Lung (tissue), 12 donors: Measurements from ENCODE around the gene TJP2. TPM values are rescaled to one million over a fixed set of nuclear protein-coding genes. Genes with fewer than 3 reads are reported as not detected.

Source experiments
- ATAC-seq: fragments of 200-7000 bp; cut with Tn5 transposase; one replicate; pipeline ENCODE4 v1.9.1; 2020; ENCODE audit warnings: moderate number of reproducible peaks; ENCODE audit not compliant: insufficient read depth, low FRiP score
- DNase-seq, 3 donors: peaks; one replicate each; pipeline ENCODE4 v3.0.0-alpha.2; 2013 to 2017
- H3K27ac ChIP-seq, 2 donors: one replicate each; pipeline ENCODE4 v1.5.1; 2013; ENCODE audit warnings: mild to moderate bottlenecking in 2 of 2, moderate library complexity in 2 of 2, control low read depth in 1 of 2, inconsistent platforms in 1 of 2, low read depth in 1 of 2, low read length in 1 of 2
- H3K27me3 ChIP-seq, 3 donors: one replicate each; pipeline ENCODE4 v1.5.1; 2013; ENCODE audit warnings: low read length in 2 of 3; ENCODE audit not compliant: control insufficient read depth in 3 of 3, insufficient read depth in 3 of 3
- H3K36me3 ChIP-seq, 4 donors: one replicate each; pipeline ENCODE4 v1.5.1; 2013; ENCODE audit warnings: low read length in 4 of 4, mild to moderate bottlenecking in 1 of 4, moderate library complexity in 1 of 4; ENCODE audit not compliant: control insufficient read depth in 4 of 4, insufficient read depth in 4 of 4
- H3K4me1 ChIP-seq, 5 donors: one replicate each; pipeline ENCODE4 v1.5.1; 2013; ENCODE audit warnings: low read length in 5 of 5, mild to moderate bottlenecking in 2 of 5, moderate library complexity in 1 of 5; ENCODE audit not compliant: control insufficient read depth in 5 of 5, insufficient read depth in 5 of 5
- H3K4me3 ChIP-seq: one replicate; pipeline ENCODE4 v1.5.1; 2013; ENCODE audit warnings: mild to moderate bottlenecking, control low read depth, moderate library complexity
- H3K9ac ChIP-seq, 2 donors: one replicate each; pipeline ENCODE4 v1.5.1; 2013; ENCODE audit warnings: low read length in 2 of 2, control low read depth in 1 of 2; ENCODE audit not compliant: insufficient read depth in 1 of 2
- H3K9me3 ChIP-seq, 4 donors: one replicate each; pipeline ENCODE4 v1.5.1; 2013; ENCODE audit warnings: low read length in 3 of 4, mild to moderate bottlenecking in 1 of 4, moderate library complexity in 1 of 4; ENCODE audit not compliant: control insufficient read depth in 4 of 4, insufficient read depth in 3 of 4
- WGBS, 2 donors: extraction: QIAGEN DNeasy Blood & Tissue Kit; methylation state at CpG; one replicate each; pipeline ENCODE4 v1.1.7; 2013; 5-methylcytosine and 5-hydroxymethylcytosine counted together
- polyA plus RNA-seq, 2 donors: library from polyadenylated mRNA; stranded (reverse); fragments of 200-250 nt; gene quantifications; one replicate each; pipeline ENCODE4 v1.2.1, GENCODE V29; 2013
- total RNA-seq, 2 donors: library from RNA; depleted of rRNA in 1 of 2; stranded (reverse); fragments of >200 nt in 1 of 2; gene quantifications; one replicate each; pipeline ENCODE4 v1.2.1, GENCODE V29; 2014 to 2021
- TF ChIP-seq, protein P1 (sequence below): IDR thresholded peaks from 2 replicates; pipeline ENCODE4 v1.5.1; 2012; ENCODE audit warnings: mild to moderate bottlenecking; ENCODE audit errors: control extremely low read depth, extremely low read depth
- donor health status: control.
- donor health status: control.
- donor health status: Bipolar disorder and iron deficiency.
- donor health status: healthy.
- donor health status: DM: yes; HTN: yes; CAD: no.

Gene TJP2
- total and polyA plus RNA-seq, 4 donors = 39.3 to 181 (median 73.6) TPM

DNA sequence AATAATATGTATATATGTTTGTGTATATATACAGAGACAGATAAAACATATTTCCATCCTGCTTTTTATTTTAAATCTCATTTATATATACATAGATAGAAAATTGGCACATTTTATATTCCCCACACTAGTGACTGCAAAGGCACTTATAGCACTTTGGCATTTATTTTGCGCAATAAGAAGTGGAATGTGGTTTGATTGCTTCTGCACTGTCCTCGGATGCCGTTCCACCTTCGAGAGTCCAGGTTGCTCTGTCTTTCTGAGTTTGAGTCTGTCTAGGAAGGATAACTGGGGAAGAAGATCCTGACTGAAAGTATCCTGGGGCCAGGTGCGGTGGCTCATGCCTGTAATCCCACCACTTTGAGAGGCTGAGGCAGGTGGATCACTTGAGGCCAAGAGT is 84.5 kb downstream of the TJP2 start:
- no peaks in the 10 kb centered on the region for H3K9me3 ChIP-seq
- H3K9ac ChIP-seq = no peak overlapping the region
- 78 to 87% methylated on average over 5 of the region's 5 CpGs for WGBS, 2 donors
- H3K27ac ChIP-seq = no peak overlapping the region
- H3K4me3 ChIP-seq = no peak overlapping the region
- no peak for DNase-seq
- no peak for ATAC-seq
- TF ChIP-seq, protein P1, sequence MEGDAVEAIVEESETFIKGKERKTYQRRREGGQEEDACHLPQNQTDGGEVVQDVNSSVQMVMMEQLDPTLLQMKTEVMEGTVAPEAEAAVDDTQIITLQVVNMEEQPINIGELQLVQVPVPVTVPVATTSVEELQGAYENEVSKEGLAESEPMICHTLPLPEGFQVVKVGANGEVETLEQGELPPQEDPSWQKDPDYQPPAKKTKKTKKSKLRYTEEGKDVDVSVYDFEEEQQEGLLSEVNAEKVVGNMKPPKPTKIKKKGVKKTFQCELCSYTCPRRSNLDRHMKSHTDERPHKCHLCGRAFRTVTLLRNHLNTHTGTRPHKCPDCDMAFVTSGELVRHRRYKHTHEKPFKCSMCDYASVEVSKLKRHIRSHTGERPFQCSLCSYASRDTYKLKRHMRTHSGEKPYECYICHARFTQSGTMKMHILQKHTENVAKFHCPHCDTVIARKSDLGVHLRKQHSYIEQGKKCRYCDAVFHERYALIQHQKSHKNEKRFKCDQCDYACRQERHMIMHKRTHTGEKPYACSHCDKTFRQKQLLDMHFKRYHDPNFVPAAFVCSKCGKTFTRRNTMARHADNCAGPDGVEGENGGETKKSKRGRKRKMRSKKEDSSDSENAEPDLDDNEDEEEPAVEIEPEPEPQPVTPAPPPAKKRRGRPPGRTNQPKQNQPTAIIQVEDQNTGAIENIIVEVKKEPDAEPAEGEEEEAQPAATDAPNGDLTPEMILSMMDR = no peak
- peaks cover 0 to 10% (median 8%) of the 10 kb centered on the region in 4 donors for H3K36me3 ChIP-seq
- no peaks in the 10 kb centered on the region for H3K27me3 ChIP-seq
- H3K4me1 ChIP-seq = no peaks in the 10 kb centered on the region

DNA sequence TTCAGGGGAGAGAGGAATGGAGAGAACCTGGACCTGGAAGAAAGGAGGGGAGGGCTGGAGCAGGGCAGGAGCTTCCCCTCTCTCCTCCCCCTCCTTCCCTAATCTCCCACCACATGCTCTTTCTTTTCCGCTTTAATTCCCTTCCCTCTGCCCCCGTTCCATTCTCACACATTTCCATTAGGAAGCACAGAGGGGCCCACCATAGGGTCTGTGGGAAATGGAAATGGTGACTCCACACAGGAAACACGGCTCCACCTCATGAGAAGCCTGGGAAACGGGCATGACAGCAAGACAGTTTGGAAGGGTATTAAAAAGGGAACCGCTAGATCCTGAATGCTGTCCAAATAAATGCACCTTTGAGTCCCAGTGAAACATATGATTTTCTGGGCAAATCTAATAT is 86.1 kb downstream of the TJP2 start:
- Histone ChIP-seq H3K36me3 (peaks cover 0 to 3% (median 0%) of the 10 kb centered on the region in 4 donors), H3K9ac (no peak overlapping the region), H3K9me3 (no peaks in the 10 kb centered on the region), H3K4me1 (no peaks in the 10 kb centered on the region), H3K4me3 (no peak overlapping the region), H3K27ac (no peak overlapping the region), H3K27me3 (no peaks in the 10 kb centered on the region)
- DNase-seq = no peak
- no peak for ATAC-seq
- TF ChIP-seq, protein P1 = no peak
- WGBS, 2 donors = 71 to 79% methylated on average over 5 of the region's 5 CpGs

DNA sequence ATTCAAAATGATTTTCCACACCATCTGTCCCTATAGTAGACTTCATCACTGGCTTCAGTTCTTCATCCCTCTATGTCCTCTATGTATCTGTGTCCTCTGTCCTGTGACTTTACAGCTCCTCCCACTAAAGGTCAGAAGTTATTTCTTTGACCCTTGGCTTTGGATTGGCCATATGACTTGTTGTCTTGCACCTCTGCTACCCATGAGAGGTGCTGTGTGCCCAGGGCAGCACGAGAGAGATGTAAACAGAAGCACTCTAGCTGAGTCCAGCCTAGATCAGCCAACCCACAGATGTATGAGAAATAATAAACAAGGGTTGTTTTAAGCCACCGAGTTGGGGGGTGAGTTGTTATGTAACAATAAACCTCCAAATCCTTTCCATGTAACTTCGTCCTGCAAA is 87.6 kb downstream of the TJP2 start:
- Histone ChIP-seq H3K9ac (no peak overlapping the region), H3K27ac (no peak overlapping the region), H3K4me3 (no peak overlapping the region), H3K36me3 (no peaks in the 10 kb centered on the region), H3K27me3 (no peaks in the 10 kb centered on the region), H3K4me1 (no peaks in the 10 kb centered on the region), H3K9me3 (no peaks in the 10 kb centered on the region)
- ATAC-seq (no peak), DNase-seq (no peak)
- TF ChIP-seq, protein P1 = no peak
- 67 to 71% methylated on average over 3 of the region's 3 CpGs for WGBS, 2 donors

DNA sequence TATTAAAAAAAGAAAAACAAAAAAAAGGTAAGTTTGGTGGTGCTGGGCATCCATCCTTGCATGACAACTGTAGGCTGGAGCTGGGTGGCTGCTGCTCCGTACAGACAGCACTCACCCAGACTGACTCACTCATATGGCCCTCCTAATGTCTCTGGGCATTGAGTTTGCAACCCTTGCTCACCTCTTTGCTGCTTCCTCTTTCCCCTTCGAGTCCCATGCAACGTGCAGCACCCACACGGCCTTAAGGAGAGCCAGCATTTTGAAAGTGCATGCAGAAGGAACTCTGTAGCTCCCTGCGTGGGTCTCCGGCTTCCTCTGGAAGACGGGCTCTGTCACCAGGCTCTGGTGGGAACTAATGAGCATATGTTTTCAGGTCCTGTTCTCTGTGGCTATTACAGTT is 90.4 kb downstream of the TJP2 start:
- H3K27ac ChIP-seq = no peak overlapping the region
- no peak overlapping the region for H3K4me3 ChIP-seq
- H3K9me3 ChIP-seq = peaks cover 0 to 2% (median 0%) of the 10 kb centered on the region in 4 donors
- H3K27me3 ChIP-seq = no peaks in the 10 kb centered on the region
- TF ChIP-seq, protein P1 = no peak
- WGBS, 2 donors = 39 to 58% methylated on average over 7 of the region's 7 CpGs
- no peak for DNase-seq
- no peaks in the 10 kb centered on the region for H3K36me3 ChIP-seq
- ATAC-seq = no peak
- H3K4me1 ChIP-seq = no peaks in the 10 kb centered on the region
- no peak overlapping the region for H3K9ac ChIP-seq
